ENCODE data around the gene SARS1. TPM values are rescaled to one million over a fixed set of nuclear protein-coding genes. Genes with fewer than 3 reads are reported as not detected.
"Not testable (repeated sequence)": the region's sequence is repeated elsewhere in the genome, so short reads cannot be mapped to it uniquely, and the experiment has no call there.

Gene SARS1
- total RNA-seq, 1 donor = 235 TPM

GRCh38 chr1:109282952-109283747 is 69.4 kb downstream of the SARS1 start, which contains the start of gene PSRC1:
Gene PSRC1 (minus strand): TSS chr1:109283145.
- TF ChIP-seq CTCF (IDR thresholded peaks at IDR 0.05; ENCODE audit: insufficient read depth, low read depth, low read length) = peak; percentile 48
- H3K4me3 ChIP-seq (ENCODE audit: low read depth, low read length) = peak within 1 kb of the TSS; percentile 81
- DNase-seq (ENCODE audit: low read depth) = peak; percentile 98

DNA sequence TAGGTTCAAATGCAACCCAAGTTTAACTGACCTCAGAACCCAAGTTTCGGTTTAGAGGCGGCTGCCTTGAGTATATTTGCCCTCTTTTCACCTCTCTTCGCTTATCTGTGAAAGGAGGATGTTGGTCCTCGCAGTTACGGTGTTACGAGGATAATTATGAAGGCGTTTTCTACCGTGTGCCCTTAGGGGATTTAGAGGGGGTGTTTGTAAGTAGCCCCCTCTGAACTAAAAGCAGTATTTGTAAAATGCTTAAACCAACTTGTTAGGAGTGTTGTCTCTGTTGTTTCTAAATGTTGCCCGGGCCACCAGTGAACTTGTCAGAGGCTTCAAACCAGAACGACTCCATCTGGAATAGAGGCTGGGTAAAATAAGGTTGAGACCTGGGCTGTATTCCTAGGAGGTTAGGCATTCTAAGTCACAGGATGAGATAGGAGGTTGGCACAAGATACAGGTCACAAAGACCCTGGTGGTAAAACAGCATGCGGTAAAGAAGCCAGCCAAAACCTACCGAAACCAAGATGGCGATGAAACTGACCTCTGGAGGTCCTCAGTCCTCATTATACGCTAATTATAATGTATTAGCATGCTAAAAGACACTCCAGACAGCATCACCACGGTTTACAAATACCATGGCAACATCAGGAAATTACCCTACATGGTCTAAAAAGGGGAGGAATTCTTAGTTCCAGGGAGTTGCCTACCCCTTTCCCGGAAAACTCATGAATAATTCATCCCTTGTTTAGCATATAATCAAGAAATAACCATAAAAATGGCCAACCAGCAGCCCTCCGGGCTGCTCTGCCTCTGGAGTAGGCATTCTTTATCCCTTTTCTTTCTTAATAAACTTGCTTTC is 70.3 kb downstream of the SARS1 start:
- no peak for DNase-seq (ENCODE audit: low read depth)
- peak overlapping the region; percentile 81 for H3K4me3 ChIP-seq (ENCODE audit: low read depth, low read length)
- no peak for TF ChIP-seq CTCF (IDR thresholded peaks at IDR 0.05; ENCODE audit: insufficient read depth, low read depth, low read length)

- H3K4me3 ChIP-seq (ENCODE audit: low read depth, low read length); DNase-seq (ENCODE audit: low read depth): not testable (repeated sequence)
These were observed 73.0 kb downstream of the SARS1 start for GRCh38 chr1:109286762-109287161.

Other genes with a start within 250 kb of the SARS1 start
- gene WDR47, start 171.8 kb upstream of the SARS1 start, total RNA-seq = 16.4 and 25.5 TPM in 2 replicates
- 82.5 and 117 TPM in 2 replicates for gene TAF13, start 137.9 kb upstream of the SARS1 start, total RNA-seq
- 22.2 and 28.1 TPM in 2 replicates for gene TMEM167B, start 123.2 kb upstream of the SARS1 start, total RNA-seq
- gene ELAPOR1, start 99.8 kb upstream of the SARS1 start, total RNA-seq = 0.43 and 0.64 TPM in 2 replicates
- 1.3 TPM in 2 replicates for gene CELSR2, start 35.6 kb downstream of the SARS1 start, total RNA-seq
- gene PSRC1, start 69.2 kb downstream of the SARS1 start, total RNA-seq = 14.2 and 23.3 TPM in 2 replicates
- not detected in 2 replicates for gene MYBPHL, start 93.1 kb downstream of the SARS1 start, total RNA-seq
- 38.4 and 41.9 TPM in 2 replicates for gene SORT1, start 184.0 kb downstream of the SARS1 start, total RNA-seq
- 70.2 and 119 TPM in 2 replicates for gene PSMA5, start 212.5 kb downstream of the SARS1 start, total RNA-seq

Data from fibroblast of villous mesenchyme (primary cell).